ENCODE data around the gene WNT10A. TPM values are rescaled to one million over a fixed set of nuclear protein-coding genes. Genes with fewer than 3 reads are reported as not detected.
A peak's percentile ranks its signal among the peaks of the same experiment; 100 is the strongest.

WNT10A gene
- total and polyA plus RNA-seq, 2 of the 8 experiments (the other 6 are each of a cell fraction or from before 2014, with no cell fraction given) = 0.05 TPM; not detected in 1

DNA sequence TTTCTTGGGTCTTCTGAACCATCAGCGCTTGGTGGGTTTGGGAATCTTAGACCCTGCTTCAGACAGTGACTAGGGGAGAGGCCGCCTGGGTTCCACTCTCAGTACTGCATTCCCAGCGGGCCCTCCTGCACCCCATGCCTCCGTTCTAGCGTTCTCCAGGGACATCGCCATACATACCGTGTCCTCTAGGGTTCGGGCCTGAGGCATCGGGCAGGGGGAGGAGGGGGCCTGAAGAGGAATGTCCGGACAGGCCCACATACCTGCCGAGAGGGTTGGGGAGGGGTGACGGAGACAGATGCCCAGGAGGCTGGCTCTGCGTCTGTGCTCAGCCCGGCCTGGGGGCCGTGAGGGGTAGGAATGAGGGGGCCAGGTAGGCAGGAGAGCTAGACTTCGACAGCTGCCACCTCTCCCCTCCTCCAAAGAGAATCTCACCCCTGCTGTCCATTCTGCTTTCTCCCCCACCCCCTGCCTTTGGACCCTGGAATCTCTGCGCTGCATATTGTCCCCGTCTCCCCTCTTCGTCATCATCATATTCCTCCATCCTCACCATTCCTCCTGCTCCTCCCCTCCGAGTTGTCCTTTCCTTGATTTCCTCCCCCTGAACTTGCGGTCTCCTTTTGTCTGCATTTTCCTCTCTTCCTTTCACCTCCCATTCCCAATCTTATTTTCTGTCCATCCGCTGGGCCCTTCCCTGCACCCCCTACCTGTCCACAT is 7.8 kb upstream of the WNT10A start:
- Histone ChIP-seq H2AK5ac (ENCODE audit: low read depth, low read length) (0 out of 2 replicates have a peak overlapping the region, but pooled peaks have one; percentile 89), H3K4me2 (ENCODE audit: insufficient read depth in 1 of 2, low read depth in 2 of 2, low read length in 2 of 2) (peak overlapping the region; percentile 51 to 54; a peak in 3 of 4 replicates), H3K36me3 (ENCODE audit: control insufficient read depth in 2 of 4, insufficient read depth in 4 of 4, low read length in 3 of 4) (peaks cover 0 to 12% (median 0%) of the 10 kb centered on the region in 4 experiments; a peak in 1 of 8 replicates), H4K91ac (replicated peaks; ENCODE audit: insufficient read length, low read length) (peak overlapping the region; percentile 17), H3K56ac (replicated peaks; ENCODE audit: insufficient read length, low read depth, low read length) (no peak overlapping the region), H3K23me2 (ENCODE audit: low read depth, low read length) (peaks cover 6% of the 10 kb centered on the region; the same call in 1 of the 2 replicates), H2AFZ (ENCODE audit: low read length) (no peak overlapping the region), H3K23ac (ENCODE audit: insufficient read length) (no peak overlapping the region), H3K79me2 (ENCODE audit: control insufficient read depth in 1 of 2, insufficient read depth in 2 of 2, low read length in 2 of 2) (no peaks in the 10 kb centered on the region), H3K4ac (replicated peaks; ENCODE audit: insufficient read length, low read depth, low read length) (no peak overlapping the region), H3K4me1 (replicated peaks in 1 of 4; ENCODE audit: control insufficient read depth in 3 of 4, insufficient read depth in 4 of 4, low read length in 3 of 4) (peaks cover 0 to 29% (median 14%) of the 10 kb centered on the region in 4 experiments; a peak in 6 of 7 replicates), H3K9ac (replicated peaks in 1 of 4; ENCODE audit: extremely low read depth in 1 of 4, low read depth in 3 of 4, low read length in 3 of 4) (no peak overlapping the region), H2BK12ac (ENCODE audit: low read depth, low read length) (peak overlapping the region; percentile 84; the same call in 1 of the 2 replicates), H2BK5ac (ENCODE audit: low read depth, low read length) (no peak overlapping the region), H3K18ac (ENCODE audit: extremely low read depth, low read length) (no peak overlapping the region), H4K8ac (ENCODE audit: extremely low read depth, insufficient read depth, low read length) (no peak overlapping the region), H3K27me3 (replicated peaks in 1 of 4; ENCODE audit: control insufficient read depth in 3 of 4, extremely low read depth in 1 of 4, insufficient read depth in 3 of 4, low read length in 3 of 4) (peaks cover 94 to 100% (median 99%) of the 10 kb centered on the region in 4 experiments), H4K20me1 (replicated peaks in 1 of 2; ENCODE audit: control insufficient read depth in 1 of 2, insufficient read depth in 2 of 2, low read length in 2 of 2) (peaks cover 17 to 34% of the 10 kb centered on the region in 2 experiments), H2BK20ac (ENCODE audit: low read length) (no peak overlapping the region), H3K9me3 (ENCODE audit: insufficient read depth in 2 of 2, low read depth in 1 of 2, low read length in 1 of 2) (no peaks in the 10 kb centered on the region; a peak in 1 of 4 replicates), H3K79me1 (ENCODE audit: low read depth, low read length) (no peaks in the 10 kb centered on the region), H3K14ac (ENCODE audit: insufficient read length) (no peak overlapping the region), H2BK15ac (ENCODE audit: low read length) (no peak overlapping the region; the same call in 1 of the 2 replicates), H2BK120ac (replicated peaks; ENCODE audit: low read depth, low read length) (no peak overlapping the region), H4K5ac (ENCODE audit: insufficient read length, low read depth, low read length) (no peak overlapping the region), H3K4me3 (ENCODE audit: extremely low read depth in 1 of 4, insufficient read depth in 2 of 4, low read depth in 3 of 4, low read length in 4 of 4) (peak overlapping the region in 1 of 4 experiments; percentile 41; a peak in 2 of 8 replicates), H3K27ac (ENCODE audit: low read depth, low read length) (no peak overlapping the region)
- TF ChIP-seq HDAC6 (IDR thresholded peaks at IDR 0.05; ENCODE audit: low read depth, low read length) (no peak), ASH2L (IDR thresholded peaks at IDR 0.05; ENCODE audit: low read length) (peak; percentile 34), YY1 (IDR thresholded peaks at IDR 0.05; ENCODE audit: low read depth, low read length) (no peak), TEAD4 (IDR thresholded peaks at IDR 0.05; ENCODE audit: low read depth, low read length) (peak; percentile 77), MAFK (IDR thresholded peaks at IDR 0.05; ENCODE audit: low read depth, low read length) (no peak), CTCF (IDR thresholded peaks at IDR 0.05; ENCODE audit: control extremely low read depth in 1 of 3, insufficient read depth in 1 of 3, low read depth in 1 of 3, low read length in 3 of 3) (no peak), CREB1 (IDR thresholded peaks at IDR 0.05) (no peak), SIN3A (conservative IDR thresholded peaks at IDR 0.05 in 1 of 2, IDR thresholded peaks at IDR 0.05 in 1 of 2; ENCODE audit: low read depth in 1 of 2, low read length in 2 of 2) (no peak)
- no peak for DNase-seq (ENCODE audit: low read depth in 1 of 2, low spot score in 2 of 2)
- WGBS, 2 experiments (ENCODE audit: extremely low coverage in 1 of 2, insufficient coverage in 1 of 2, insufficient read length in 1 of 2, insufficient replicate concordance in 2 of 2, low coverage in 1 of 2, low lambda C conversion rate in 2 of 2, missing lambda C conversion rate in 1 of 2) = 4% methylated on average over 22 of the region's 22 CpGs; no CpG with 5 or more reads in 1 of the 2 experiments
- FAIRE-seq = no peak
- POLR2A ChIA-PET (ENCODE audit: partially characterized antibody) = interaction anchor here (0.9 to 1.3 kb wide), 3 partner anchors 12 to 107 kb away, joined by 3 to 4 read pairs (median 3); no protein-coding TSS in a partner anchor
- CTCF ChIA-PET (ENCODE audit: partially characterized antibody) = interaction anchor here (1.0 to 21.8 kb wide), 14 partner anchors 8 to 278 kb away, joined by 3 to 783 read pairs (median 23); partner anchors contain the start of genes CRYBA2, FEV, WNT10A and WNT6

All from H1 (cell line).